Stimulated activated naive CD8-positive, alpha-beta T cell treated with anti-CD3 and anti-CD28 coated beads, Interleukin-15, Interleukin-2, amounts not matched to agents 100 ng/mL and 50 ng/mL, for 24 hours (primary cell): ENCODE measurements around the gene MALL.
A peak's percentile ranks its signal among the peaks of the same experiment; 100 is the strongest.
"Not testable (repeated sequence)": the region's sequence is repeated elsewhere in the genome, so short reads cannot be mapped to it uniquely, and the experiment has no call there.

Source experiments
- H3K27ac Mint-ChIP-seq: one replicate; pipeline ENCODE4 v1.8.0; 2021; ENCODE audit warnings: mild to moderate bottlenecking, mixed read lengths
- H3K27me3 Mint-ChIP-seq: one replicate; pipeline ENCODE4 v1.8.0; 2021; ENCODE audit warnings: mixed read lengths
- H3K36me3 Mint-ChIP-seq: one replicate; pipeline ENCODE4 v1.8.0; 2021; ENCODE audit warnings: low read depth, mixed read lengths
- H3K4me1 Mint-ChIP-seq: one replicate; pipeline ENCODE4 v1.8.0; 2021; ENCODE audit warnings: low read depth, mixed read lengths
- H3K4me3 Mint-ChIP-seq: one replicate; pipeline ENCODE4 v1.8.0; 2021; ENCODE audit warnings: mild to moderate bottlenecking, mixed read lengths
- H3K9me3 Mint-ChIP-seq: one replicate; pipeline ENCODE4 v1.8.0; 2021; ENCODE audit warnings: mixed read lengths

Gene MALL

GRCh38 chr2:110105608-110106467, 9.8 kb downstream of the MALL start:
- H3K9me3 Mint-ChIP-seq, result peaks cover 3% of the 10 kb centered on the region
- H3K4me1 Mint-ChIP-seq, result peaks cover 15% of the 10 kb centered on the region
- no peak overlapping the region for H3K27ac Mint-ChIP-seq
- H3K4me3 Mint-ChIP-seq, result no peak overlapping the region
- H3K27me3 Mint-ChIP-seq, result peaks cover 66% of the 10 kb centered on the region
- H3K36me3 Mint-ChIP-seq, result no peaks in the 10 kb centered on the region

DNA sequence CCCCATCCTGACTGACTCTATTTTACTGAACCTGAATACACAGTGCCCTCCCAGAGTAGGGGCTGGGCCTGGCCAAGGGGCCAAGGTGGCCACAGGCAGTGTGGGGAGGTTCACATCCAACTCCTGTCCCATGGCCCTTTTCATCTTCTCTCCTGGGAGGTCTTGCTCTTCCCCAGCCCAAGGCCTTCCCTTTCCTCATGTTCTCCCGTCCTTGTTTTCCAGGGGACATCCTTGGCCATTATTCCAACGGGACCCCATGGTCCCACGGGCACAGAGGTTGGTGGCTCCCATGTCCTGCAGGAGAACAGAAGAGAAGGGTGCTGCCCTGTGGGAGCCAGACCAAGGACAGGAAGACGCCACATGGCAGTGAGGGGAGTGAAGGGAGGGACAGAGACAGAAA, 10.4 kb downstream of the MALL start:
- no peaks in the 10 kb centered on the region for H3K36me3 Mint-ChIP-seq
- H3K4me1 Mint-ChIP-seq, result peaks cover 15% of the 10 kb centered on the region
- H3K27ac Mint-ChIP-seq, result no peak overlapping the region
- peaks cover 59% of the 10 kb centered on the region for H3K27me3 Mint-ChIP-seq
- peaks cover under 1% of the 10 kb centered on the region for H3K9me3 Mint-ChIP-seq
- H3K4me3 Mint-ChIP-seq, result no peak overlapping the region

DNA sequence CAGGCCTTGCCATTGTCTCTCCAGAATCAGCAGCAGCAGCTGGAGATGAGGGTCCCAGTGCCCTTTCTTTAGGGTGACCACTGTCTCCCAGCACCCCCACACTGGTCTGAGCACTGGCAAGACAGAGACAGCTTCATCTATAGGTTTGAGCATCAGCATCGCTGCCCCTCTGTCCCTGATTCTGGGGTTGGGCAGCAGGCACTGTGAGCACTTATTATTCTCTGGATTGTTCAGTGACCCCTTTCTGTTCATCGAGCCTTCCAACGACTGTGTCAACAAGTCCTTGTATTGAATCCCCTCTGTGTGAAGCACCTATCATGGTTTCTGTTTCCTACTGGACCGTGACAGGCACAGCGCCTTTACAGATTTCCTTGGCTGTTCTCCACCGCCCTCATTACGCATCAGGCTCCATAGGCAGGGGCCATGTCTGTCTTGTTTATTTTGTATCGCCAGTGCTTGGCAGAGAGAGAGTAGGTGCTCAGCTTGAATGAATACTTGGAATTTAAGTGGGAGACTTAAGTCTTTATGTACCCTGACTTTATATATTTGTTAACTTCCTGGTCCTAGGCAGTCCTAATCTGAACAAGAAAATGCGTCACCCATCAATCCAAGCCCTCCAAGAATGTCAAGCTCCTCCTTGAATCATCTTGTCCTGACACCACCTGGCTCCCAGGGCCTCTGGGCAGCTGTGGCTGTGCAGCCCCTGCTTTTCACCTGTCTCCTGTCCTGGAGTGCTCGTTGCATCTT, 11.4 kb downstream of the MALL start:
- H3K36me3 Mint-ChIP-seq, result no peaks in the 10 kb centered on the region
- no peak overlapping the region for H3K4me3 Mint-ChIP-seq
- H3K27ac Mint-ChIP-seq, result no peak overlapping the region
- H3K27me3 Mint-ChIP-seq, result peaks cover 51% of the 10 kb centered on the region
- peaks cover 15% of the 10 kb centered on the region for H3K4me1 Mint-ChIP-seq
- no peaks in the 10 kb centered on the region for H3K9me3 Mint-ChIP-seq

DNA sequence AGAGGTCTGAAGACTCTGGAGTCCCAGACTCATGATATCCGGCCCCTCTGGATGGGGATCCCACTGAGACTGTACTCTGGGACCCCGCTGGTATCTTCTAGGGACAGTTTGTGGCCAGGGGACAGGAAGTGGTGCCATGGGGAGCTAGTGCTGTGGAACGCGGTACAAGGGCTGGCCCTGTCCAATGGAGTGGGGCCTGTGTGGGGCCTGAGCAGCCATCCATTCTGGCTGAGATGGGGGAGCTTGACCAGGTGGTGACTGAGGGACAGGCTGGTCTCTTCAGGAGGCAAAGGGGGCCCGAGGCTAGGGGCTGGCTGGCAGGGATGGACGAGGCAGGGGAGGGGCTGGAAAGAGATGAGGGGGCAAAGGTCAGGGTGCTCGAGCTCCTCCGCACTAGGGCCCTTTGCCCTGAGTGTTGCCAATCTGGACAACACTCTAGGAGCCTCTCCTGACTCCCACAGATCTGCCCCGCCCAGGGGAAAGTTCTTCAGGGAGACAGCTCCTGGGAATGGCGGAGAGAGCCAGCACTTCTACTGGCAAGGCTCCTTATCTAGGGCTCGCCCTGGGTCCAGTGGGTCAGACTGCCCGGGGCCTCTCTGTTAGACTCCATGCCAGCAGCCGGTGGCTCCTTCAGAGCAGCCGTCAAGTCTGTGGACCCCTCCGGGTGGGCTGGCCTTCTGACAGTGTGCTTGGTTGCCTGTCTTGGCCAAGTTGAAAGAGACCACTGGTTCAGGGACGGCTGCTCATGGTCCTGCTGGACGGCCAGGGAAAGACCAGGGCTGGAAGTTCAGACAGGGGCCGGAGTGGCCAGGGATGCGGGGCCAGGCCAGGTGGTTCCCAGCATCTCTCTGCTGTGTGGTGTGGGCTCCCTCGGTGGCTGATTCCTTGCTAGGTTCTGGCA, 12.3 kb downstream of the MALL start:
- Mint-ChIP-seq H3K4me1 (peaks cover 15% of the 10 kb centered on the region), H3K4me3 (no peak overlapping the region), H3K36me3 (no peaks in the 10 kb centered on the region), H3K9me3 (no peaks in the 10 kb centered on the region), H3K27ac (no peak overlapping the region), H3K27me3 (peaks cover 42% of the 10 kb centered on the region)

DNA sequence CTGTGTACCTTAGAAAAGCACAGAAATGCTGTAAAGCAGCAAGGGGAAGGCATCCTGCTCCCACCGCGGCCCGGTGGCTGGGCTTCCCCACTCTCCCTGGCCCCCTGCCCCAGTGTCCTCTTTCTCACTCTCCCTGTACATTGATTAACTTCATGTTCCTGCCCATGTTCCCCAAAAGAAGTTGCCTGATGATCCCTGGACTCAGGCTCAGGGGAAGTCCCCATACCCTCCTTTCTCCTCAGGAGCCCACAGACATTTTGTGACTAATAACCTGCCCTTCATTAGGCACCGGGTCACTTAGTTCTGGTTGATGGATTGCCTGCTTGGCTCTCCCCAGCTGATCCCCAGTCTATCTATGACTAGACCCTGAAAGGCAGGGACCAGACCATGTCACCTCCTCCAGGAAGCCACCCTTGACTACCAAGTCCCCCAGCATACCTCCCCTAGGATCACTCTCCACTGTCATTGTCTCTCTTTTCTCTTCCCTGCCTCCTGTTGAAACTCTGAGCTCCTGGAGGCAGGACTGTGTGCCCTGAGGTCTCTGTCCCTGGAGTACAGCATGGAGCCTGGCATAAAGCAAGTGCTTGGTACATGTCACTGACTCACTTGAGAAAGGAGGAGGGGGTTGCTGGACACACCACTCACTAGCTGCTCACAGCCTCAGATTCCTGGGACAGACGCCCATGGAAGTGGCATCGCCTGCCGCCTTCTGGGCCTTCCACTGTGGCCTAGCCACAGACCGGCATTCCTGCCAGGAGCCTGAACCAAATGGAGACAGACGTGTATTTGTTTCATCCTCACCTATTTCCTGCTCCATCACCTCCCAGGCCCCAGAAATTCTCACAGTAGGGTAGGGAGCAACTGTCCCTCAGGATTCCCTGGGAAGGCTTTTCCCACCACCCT, 13.5 kb downstream of the MALL start:
- Mint-ChIP-seq H3K9me3 (no peaks in the 10 kb centered on the region), H3K4me1 (peaks cover 15% of the 10 kb centered on the region), H3K36me3 (no peaks in the 10 kb centered on the region), H3K27me3 (peaks cover 31% of the 10 kb centered on the region), H3K27ac (no peak overlapping the region), H3K4me3 (no peak overlapping the region)

DNA sequence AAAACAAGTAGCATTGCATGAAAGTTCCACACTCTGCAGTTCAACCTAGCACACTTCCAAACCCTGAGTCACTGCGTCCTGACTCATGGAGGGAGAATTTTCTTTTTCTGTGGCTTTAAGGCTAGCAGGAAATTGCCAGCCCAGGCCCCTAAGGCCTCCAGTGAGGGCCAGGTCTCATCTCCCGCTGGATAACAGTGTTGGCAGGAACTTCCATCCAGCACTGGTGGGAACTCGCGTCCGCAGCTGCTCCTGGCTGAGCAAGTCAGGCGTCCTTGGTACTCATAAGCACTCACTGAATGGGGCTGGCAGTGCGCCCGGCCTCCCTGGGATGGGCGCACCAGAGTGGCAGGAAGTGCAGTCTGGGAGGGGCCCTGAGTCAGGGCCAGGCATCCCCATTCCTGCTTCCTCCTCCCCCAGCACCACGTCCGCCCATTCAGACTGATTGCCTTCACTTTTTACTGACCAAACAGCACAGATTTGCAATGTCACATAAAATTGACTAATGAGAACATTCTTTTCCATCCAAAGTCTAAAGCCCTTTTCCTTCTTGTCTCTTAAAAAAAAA, 14.3 kb downstream of the MALL start:
- no peak overlapping the region for H3K4me3 Mint-ChIP-seq
- peak overlapping the region; percentile 5 for H3K27ac Mint-ChIP-seq
- peaks cover 26% of the 10 kb centered on the region for H3K27me3 Mint-ChIP-seq
- H3K4me1 Mint-ChIP-seq, result peaks cover 15% of the 10 kb centered on the region
- no peaks in the 10 kb centered on the region for H3K9me3 Mint-ChIP-seq
- H3K36me3 Mint-ChIP-seq, result no peaks in the 10 kb centered on the region

DNA sequence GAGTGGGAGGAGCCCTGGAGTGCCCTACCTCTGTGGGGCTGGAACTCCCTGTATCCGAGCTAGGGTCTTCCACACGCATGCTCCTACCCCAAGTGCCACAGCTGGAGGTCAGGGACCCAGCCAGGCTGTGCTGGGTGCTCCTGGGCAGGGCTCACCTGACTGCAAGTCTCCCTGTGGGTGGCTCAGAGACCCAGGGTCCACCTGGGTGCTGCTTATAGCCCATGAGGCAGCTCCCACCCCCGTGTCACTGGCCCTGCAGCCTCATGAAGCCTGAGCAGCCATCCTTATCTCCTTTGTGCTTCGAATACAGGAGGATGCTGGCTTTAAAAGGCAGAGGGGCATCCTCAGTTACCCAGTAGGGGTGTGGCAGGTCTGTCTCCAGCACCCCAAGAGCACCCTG, 14.7 kb downstream of the MALL start:
- peaks cover 15% of the 10 kb centered on the region for H3K4me1 Mint-ChIP-seq
- not testable (repeated sequence) for H3K36me3 Mint-ChIP-seq, H3K4me3 Mint-ChIP-seq, H3K27ac Mint-ChIP-seq, H3K9me3 Mint-ChIP-seq
- H3K27me3 Mint-ChIP-seq, result peaks cover 22% of the 10 kb centered on the region

DNA sequence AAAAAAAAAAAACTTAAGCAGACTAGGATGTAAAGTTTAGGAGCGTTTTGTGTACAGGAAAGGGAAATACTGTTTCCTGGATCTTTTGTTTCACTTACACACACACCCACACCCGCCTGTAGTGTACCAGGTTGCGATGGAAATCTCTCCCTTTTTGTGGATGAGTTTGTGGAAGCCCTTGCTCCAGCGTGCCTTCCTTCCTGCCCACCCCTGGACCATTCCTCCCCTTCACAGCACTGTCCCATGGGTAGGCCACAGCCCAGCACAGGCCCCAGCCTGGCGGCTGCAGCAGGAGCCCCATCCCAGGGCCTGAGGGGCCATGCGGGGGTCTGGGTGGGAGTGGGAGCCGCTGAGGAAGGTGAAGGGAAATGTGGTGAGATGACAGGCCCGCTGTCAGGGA, 15.1 kb downstream of the MALL start:
- Mint-ChIP-seq H3K4me3 (no peak overlapping the region), H3K36me3 (no peaks in the 10 kb centered on the region), H3K27ac (no peak overlapping the region), H3K9me3 (no peaks in the 10 kb centered on the region), H3K4me1 (peaks cover 15% of the 10 kb centered on the region), H3K27me3 (peaks cover 22% of the 10 kb centered on the region)

DNA sequence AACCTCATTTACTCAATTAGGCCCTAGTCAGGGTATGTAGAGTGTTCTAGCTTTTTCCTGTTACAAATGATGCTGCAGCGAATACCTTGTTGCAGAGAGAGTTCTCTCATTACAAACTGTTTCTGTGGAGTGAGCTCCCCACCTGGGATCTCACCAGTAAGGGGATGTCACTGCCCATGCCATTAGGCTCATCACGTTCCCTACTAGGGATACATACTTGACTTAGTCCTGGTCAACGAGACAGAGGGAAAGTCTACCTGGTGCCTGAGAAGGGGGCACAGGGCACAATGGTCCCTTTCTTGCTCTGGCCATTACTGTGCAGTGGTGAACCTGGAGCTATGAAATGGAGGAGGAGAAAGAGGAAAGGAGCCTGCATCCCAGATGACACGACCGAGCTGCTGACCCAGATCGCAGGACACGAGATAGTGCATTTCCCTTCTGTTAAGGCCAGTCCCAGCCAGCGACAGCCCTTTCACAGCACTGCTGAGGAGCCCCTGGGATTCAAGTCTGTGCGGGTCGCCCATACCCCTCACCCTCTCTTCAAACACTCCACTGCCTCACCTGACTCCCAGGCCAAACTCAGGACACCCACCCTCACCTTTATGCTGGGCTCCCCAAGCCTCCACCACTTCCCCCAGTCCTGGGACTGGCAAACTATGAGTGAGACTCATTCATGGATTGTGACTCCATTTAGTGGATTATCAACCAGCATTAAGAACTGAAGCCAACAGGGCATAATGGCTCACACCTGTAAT, 16.0 kb downstream of the MALL start:
- Mint-ChIP-seq H3K27ac (no peak overlapping the region), H3K36me3 (no peaks in the 10 kb centered on the region)

DNA sequence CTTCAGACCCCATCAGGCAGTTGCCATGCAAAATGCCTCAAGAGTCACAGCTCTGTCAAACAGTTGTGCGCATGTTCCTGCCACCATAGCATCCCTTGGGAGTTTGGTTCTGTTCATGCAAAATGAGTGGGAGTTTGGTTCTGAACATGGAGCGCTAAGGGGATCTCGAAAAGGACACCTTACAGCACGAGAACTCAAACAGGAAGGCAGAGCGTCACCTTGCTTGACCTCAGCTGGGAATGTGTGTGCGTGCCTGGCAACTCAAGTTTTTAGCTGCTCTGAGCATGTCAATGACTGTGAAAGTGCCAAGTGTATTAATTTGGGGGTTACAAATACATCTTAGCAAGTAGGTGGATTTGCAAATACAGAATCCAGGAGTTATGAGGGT, 16.6 kb downstream of the MALL start:
- Mint-ChIP-seq H3K9me3 (no peaks in the 10 kb centered on the region), H3K27me3 (peaks cover 9% of the 10 kb centered on the region), H3K27ac (no peak overlapping the region), H3K4me1 (peaks cover 15% of the 10 kb centered on the region), H3K4me3 (no peak overlapping the region), H3K36me3 (no peaks in the 10 kb centered on the region)

More for the DNA sequence above, 16.0 kb downstream of the MALL start:
- Mint-ChIP-seq H3K4me3 (no peak overlapping the region), H3K4me1 (peaks cover 15% of the 10 kb centered on the region), H3K9me3 (no peaks in the 10 kb centered on the region), H3K27me3 (peaks cover 15% of the 10 kb centered on the region)

GRCh38 chr2:110097506-110098220, 18.0 kb downstream of the MALL start:
- Mint-ChIP-seq H3K27me3 (peaks cover 4% of the 10 kb centered on the region), H3K4me1 (peaks cover 15% of the 10 kb centered on the region), H3K9me3 (no peaks in the 10 kb centered on the region), H3K36me3 (no peaks in the 10 kb centered on the region), H3K4me3 (no peak overlapping the region), H3K27ac (no peak overlapping the region)

DNA sequence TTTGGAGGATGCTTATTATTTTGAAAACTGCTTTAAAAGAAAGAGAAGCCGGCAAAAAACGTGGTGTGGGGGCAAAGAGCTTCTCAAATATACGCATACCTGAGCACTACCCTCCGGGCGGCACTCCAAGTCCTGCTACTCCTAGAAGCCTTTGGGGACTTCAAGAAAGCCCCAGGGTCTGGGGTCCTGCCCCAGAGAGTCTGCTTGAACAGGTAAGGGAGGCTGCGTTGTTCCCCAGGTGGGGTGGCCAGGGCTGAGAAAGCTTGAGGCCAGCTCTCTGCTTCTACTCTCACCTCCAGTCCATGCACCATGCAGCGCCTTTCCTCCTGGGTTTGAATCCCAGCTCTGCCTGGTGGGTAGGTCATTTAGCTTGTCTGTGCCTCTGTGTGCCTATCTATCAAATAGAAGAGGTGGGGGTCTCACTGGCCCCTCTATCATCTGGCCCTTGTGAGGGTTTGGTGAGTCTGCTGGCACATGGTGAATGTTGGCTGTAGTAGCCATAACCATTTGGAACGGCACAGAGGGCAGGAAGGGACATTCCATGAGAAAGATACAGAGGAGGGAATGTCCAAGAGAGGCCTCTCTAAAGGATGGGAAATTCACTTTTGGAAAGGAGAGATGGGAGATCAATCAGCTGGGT, 19.5 kb downstream of the MALL start:
- Mint-ChIP-seq H3K4me1 (peaks cover 2% of the 10 kb centered on the region), H3K27me3 (no peaks in the 10 kb centered on the region), H3K27ac (no peak overlapping the region), H3K9me3 (no peaks in the 10 kb centered on the region), H3K36me3 (no peaks in the 10 kb centered on the region), H3K4me3 (no peak overlapping the region)
